ENCODE measurements around the gene DYNLT1.

DNA sequence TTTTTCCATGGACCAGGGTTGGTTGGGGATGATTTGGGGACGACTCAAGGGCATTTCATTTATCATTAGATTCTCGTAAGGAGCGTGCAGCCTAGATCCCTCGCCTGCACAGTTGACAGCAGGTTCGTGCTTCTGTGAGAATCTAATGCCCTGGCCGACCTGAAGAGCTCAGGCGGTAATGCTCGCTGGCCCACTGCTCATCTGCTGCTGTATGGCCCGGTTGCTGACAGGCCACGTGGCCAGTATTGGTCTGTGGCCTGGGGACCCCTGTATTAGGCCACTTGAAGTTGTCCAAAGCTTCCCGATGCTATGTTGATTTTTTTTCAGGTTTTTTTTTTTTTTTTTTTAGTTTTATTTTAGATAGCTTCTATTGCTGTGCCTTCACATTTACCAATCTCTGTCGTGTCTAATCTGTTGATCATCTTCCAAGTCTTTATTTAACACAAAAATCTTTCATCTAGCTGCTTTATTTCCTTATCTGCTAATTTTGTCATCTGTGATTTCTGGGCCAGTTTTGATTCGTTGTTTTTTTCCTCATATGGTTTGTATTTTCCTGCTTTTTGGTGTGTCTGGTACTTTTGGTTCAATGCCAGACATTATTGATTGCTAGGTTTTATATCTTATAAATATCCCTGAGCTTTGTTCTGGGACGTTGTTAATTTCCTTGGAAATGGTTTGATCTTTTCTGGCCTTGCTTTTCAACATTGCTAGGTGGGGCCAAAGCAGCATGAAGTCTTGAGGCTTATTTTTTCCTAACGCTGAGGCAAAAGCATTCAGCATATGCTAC lies 41.1 kb downstream of the DYNLT1 start:
- TF ChIP-seq, protein P1, sequence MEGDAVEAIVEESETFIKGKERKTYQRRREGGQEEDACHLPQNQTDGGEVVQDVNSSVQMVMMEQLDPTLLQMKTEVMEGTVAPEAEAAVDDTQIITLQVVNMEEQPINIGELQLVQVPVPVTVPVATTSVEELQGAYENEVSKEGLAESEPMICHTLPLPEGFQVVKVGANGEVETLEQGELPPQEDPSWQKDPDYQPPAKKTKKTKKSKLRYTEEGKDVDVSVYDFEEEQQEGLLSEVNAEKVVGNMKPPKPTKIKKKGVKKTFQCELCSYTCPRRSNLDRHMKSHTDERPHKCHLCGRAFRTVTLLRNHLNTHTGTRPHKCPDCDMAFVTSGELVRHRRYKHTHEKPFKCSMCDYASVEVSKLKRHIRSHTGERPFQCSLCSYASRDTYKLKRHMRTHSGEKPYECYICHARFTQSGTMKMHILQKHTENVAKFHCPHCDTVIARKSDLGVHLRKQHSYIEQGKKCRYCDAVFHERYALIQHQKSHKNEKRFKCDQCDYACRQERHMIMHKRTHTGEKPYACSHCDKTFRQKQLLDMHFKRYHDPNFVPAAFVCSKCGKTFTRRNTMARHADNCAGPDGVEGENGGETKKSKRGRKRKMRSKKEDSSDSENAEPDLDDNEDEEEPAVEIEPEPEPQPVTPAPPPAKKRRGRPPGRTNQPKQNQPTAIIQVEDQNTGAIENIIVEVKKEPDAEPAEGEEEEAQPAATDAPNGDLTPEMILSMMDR (IDR thresholded peaks at IDR 0.05), result no peak
- no peak for TF ChIP-seq POLR2A (IDR thresholded peaks at IDR 0.05)

Measured in right lobe of liver (tissue), 4 donors.